ENCODE results near the gene CRACR2B.

Gene CRACR2B

GRCh38 chr11:876545-876944 is 48.8 kb downstream of the CRACR2B start:
- TF ChIP-seq GABPA (IDR thresholded peaks at IDR 0.05; ENCODE audit: low read depth): no peak
- no peak for TF ChIP-seq POLR2AphosphoS5 (IDR thresholded peaks at IDR 0.05; ENCODE audit: low read depth)
- no peak for TF ChIP-seq SPI1 (IDR thresholded peaks at IDR 0.05; ENCODE audit: borderline replicate concordance, low read depth)
- no peak for TF ChIP-seq REST (IDR thresholded peaks at IDR 0.05; ENCODE audit: insufficient replicate concordance, low read depth)
- no peak for TF ChIP-seq CTCF (IDR thresholded peaks at IDR 0.05; ENCODE audit: insufficient read depth, low read length)
- Histone ChIP-seq H3K27me3 (ENCODE audit: insufficient read depth, poor library complexity, severe bottlenecking) (no peaks in the 10 kb centered on the region), H3K27ac (replicated peaks) (no peak overlapping the region), H3K4me3 (replicated peaks; ENCODE audit: insufficient read depth, low read length) (no peak overlapping the region)
- DNase-seq (ENCODE audit: low read depth in 1 of 2, low spot score in 1 of 2): no peak

DNA sequence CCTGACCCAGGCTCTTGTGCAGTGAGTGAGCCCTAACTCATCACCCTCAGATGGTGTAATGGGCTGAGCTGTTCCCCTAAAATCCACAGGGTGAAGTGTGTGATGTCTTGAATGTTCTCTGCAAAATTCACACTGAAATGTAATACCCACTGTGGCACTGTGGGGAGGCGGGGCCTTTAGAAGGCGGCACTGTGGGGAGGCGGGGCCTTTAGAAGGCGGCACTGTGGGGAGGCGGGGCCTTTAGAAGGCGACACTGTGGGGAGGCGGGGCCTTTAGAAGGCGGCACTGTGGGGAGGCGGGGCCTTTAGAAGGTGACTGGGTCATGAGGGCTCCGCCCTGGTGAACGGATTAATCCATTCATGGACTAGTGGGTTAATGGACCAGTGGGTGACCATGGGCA is 49.8 kb downstream of the CRACR2B start:
- DNase-seq (ENCODE audit: low read depth in 1 of 2, low spot score in 1 of 2): peak; percentile 7 to 16
- H3K4me3 ChIP-seq (replicated peaks; ENCODE audit: insufficient read depth, low read length): no peak overlapping the region
- H3K27ac ChIP-seq (replicated peaks): no peak overlapping the region
- TF ChIP-seq REST (IDR thresholded peaks at IDR 0.05; ENCODE audit: insufficient replicate concordance, low read depth) (no peak), CTCF (IDR thresholded peaks at IDR 0.05; ENCODE audit: insufficient read depth, low read length) (no peak), SPI1 (IDR thresholded peaks at IDR 0.05; ENCODE audit: borderline replicate concordance, low read depth) (no peak), GABPA (IDR thresholded peaks at IDR 0.05; ENCODE audit: low read depth) (no peak), POLR2AphosphoS5 (IDR thresholded peaks at IDR 0.05; ENCODE audit: low read depth) (no peak)
- no peaks in the 10 kb centered on the region for H3K27me3 ChIP-seq (ENCODE audit: insufficient read depth, poor library complexity, severe bottlenecking)

GRCh38 chr11:880447-880846 is 52.7 kb downstream of the CRACR2B start:
- Histone ChIP-seq H3K4me3 (replicated peaks; ENCODE audit: insufficient read depth, low read length) (no peak overlapping the region), H3K27me3 (ENCODE audit: insufficient read depth, poor library complexity, severe bottlenecking) (no peaks in the 10 kb centered on the region), H3K27ac (replicated peaks) (no peak overlapping the region)
- DNase-seq (ENCODE audit: low read depth in 1 of 2, low spot score in 1 of 2): no peak
- no peak for TF ChIP-seq REST (IDR thresholded peaks at IDR 0.05; ENCODE audit: insufficient replicate concordance, low read depth)
- no peak for TF ChIP-seq GABPA (IDR thresholded peaks at IDR 0.05; ENCODE audit: low read depth)
- no peak for TF ChIP-seq SPI1 (IDR thresholded peaks at IDR 0.05; ENCODE audit: borderline replicate concordance, low read depth)
- TF ChIP-seq POLR2AphosphoS5 (IDR thresholded peaks at IDR 0.05; ENCODE audit: low read depth): no peak
- no peak for TF ChIP-seq CTCF (IDR thresholded peaks at IDR 0.05; ENCODE audit: insufficient read depth, low read length)
